Erythroblast (primary cell): Measurements from ENCODE around the gene ACER2.

Experiments used
- GATA1 ChIP-seq: IDR thresholded peaks from 2 replicates; pipeline ENCODE4 v1.6.1; 2011; ENCODE audit warnings: low read depth, mild to moderate bottlenecking, control low read depth, low read length, moderate library complexity
- POLR2A ChIP-seq: IDR thresholded peaks from 2 replicates; pipeline ENCODE4 v1.6.1; 2011; ENCODE audit warnings: mild to moderate bottlenecking, low read length

GRCh38 chr9:19470567-19470966, 61.8 kb downstream of the ACER2 start:
- no peak for TF ChIP-seq POLR2A
- TF ChIP-seq GATA1 = no peak
